ENCODE results near the gene FXYD5.

Gene FXYD5

GRCh38 chr19:35154525-35155406 is at the start of gene FXYD5:
Gene FXYD5, plus strand, starts transcription at chr19:35154735. Its CDS starts 816 bp downstream, at chr19:35155551.
- peak; percentile 43 to 59 (median 52) for DNase-seq

GRCh38 chr19:35105047-35105410 is 49.5 kb upstream of the FXYD5 start:
- no peak for DNase-seq

- no peak for DNase-seq
Observed at GRCh38 chr19:35105411-35106290, 48.9 kb upstream of the FXYD5 start.

GRCh38 chr19:35106291-35106583 is 48.3 kb upstream of the FXYD5 start:
- DNase-seq = no peak

GRCh38 chr19:35106898-35107541 is 47.5 kb upstream of the FXYD5 start:
- DNase-seq = no peak

GRCh38 chr19:35107545-35107944 is 47.0 kb upstream of the FXYD5 start:
- no peak for DNase-seq

- no peak for DNase-seq
Observed at GRCh38 chr19:35108730-35109129, 45.8 kb upstream of the FXYD5 start.

- DNase-seq = no peak
Observed at GRCh38 chr19:35109395-35110112, 45.0 kb upstream of the FXYD5 start.

- DNase-seq = no peak
Observed at GRCh38 chr19:35110974-35111373, 43.6 kb upstream of the FXYD5 start.

- no peak for DNase-seq
Observed at GRCh38 chr19:35112995-35113688, 41.4 kb upstream of the FXYD5 start.

GRCh38 chr19:35114353-35115176 is 40.0 kb upstream of the FXYD5 start:
- peak; percentile 45 to 63 (median 52) for DNase-seq

- no peak for DNase-seq
Observed at GRCh38 chr19:35115177-35115951, 39.2 kb upstream of the FXYD5 start, which contains the start of gene FXYD3. Gene FXYD3, plus strand, starts transcription at chr19:35115823. Its CDS starts 3,554 bp downstream, at chr19:35119377.

GRCh38 chr19:35116072-35116801 is 38.3 kb upstream of the FXYD5 start:
- DNase-seq = no peak

GRCh38 chr19:35117116-35117515 is 37.4 kb upstream of the FXYD5 start:
- DNase-seq = no peak

GRCh38 chr19:35117799-35118198 is 36.7 kb upstream of the FXYD5 start:
- DNase-seq = no peak

GRCh38 chr19:35118268-35119020 is 36.1 kb upstream of the FXYD5 start:
- DNase-seq = no peak

GRCh38 chr19:35119091-35119490 is 35.4 kb upstream of the FXYD5 start:
- DNase-seq = no peak

- DNase-seq = no peak
Observed at GRCh38 chr19:35119578-35120155, 34.9 kb upstream of the FXYD5 start.
